Stimulated activated CD4-positive, alpha-beta T cell treated with anti-CD3 and anti-CD28 coated beads, TNF-alpha, amount 100 ng/mL, for 24 hours (primary cell): ENCODE data around the gene HRC.
A peak's percentile ranks its signal among the peaks of the same experiment; 100 is the strongest.
"Not testable (repeated sequence)": the region's sequence is repeated elsewhere in the genome, so short reads cannot be mapped to it uniquely, and the experiment has no call there.

ENCODE experiments used
- DNase-seq, 3 experiments: peaks; one replicate each; pipeline ENCODE4 v3.0.0-alpha.2; 2020; ENCODE audit warnings: low read depth in 3 of 3

Gene HRC

GRCh38 chr19:49155005-49155819, at the start of gene HRC:
Gene HRC (minus strand): TSS chr19:49155396. CDS start chr19:49155237, 159 bp downstream.
- no peak for DNase-seq

- DNase-seq: no peak
Measured at GRCh38 chr19:49201042-49201441, 45.8 kb upstream of the HRC start.

GRCh38 chr19:49200238-49200862, 45.2 kb upstream of the HRC start:
- peak in 1 of 3 experiments; percentile 26 for DNase-seq

GRCh38 chr19:49196527-49197240, 41.5 kb upstream of the HRC start:
- no peak for DNase-seq

- DNase-seq: no peak
Measured at GRCh38 chr19:49194408-49194807, 39.2 kb upstream of the HRC start.

GRCh38 chr19:49193822-49194394, 38.7 kb upstream of the HRC start:
- DNase-seq: no peak

- DNase-seq: no peak
Measured at GRCh38 chr19:49190781-49191180, 35.6 kb upstream of the HRC start.

GRCh38 chr19:49189259-49189658, 34.1 kb upstream of the HRC start:
- DNase-seq: no peak

GRCh38 chr19:49188626-49189200, 33.5 kb upstream of the HRC start:
- no peak for DNase-seq

- DNase-seq: no peak
Measured at GRCh38 chr19:49186108-49186507, 30.9 kb upstream of the HRC start.

- DNase-seq: no peak
Measured at GRCh38 chr19:49182848-49183375, 27.7 kb upstream of the HRC start.

- DNase-seq: not testable (repeated sequence)
Measured at GRCh38 chr19:49182010-49182847, 27.0 kb upstream of the HRC start.

- no peak for DNase-seq
Measured at GRCh38 chr19:49180659-49181058, 25.5 kb upstream of the HRC start.

GRCh38 chr19:49173198-49173597, 18.0 kb upstream of the HRC start:
- no peak for DNase-seq

- DNase-seq: no peak
Measured at GRCh38 chr19:49168421-49168820, 13.2 kb upstream of the HRC start.

GRCh38 chr19:49167857-49168409, 12.7 kb upstream of the HRC start:
- no peak for DNase-seq

- DNase-seq: no peak
Measured at GRCh38 chr19:49165865-49166301, 10.7 kb upstream of the HRC start.

GRCh38 chr19:49165111-49165750, 10.0 kb upstream of the HRC start:
- no peak for DNase-seq

- DNase-seq: no peak
Measured at GRCh38 chr19:49161987-49162386, 6.8 kb upstream of the HRC start.
